Activated CD4-positive, alpha-beta T cell treated with anti-CD3 and anti-CD28 coated beads, Interleukin-2, amount 10 ng/mL, durations not matched to agents 7 days and 5 days (primary cell): ENCODE results near the gene GSE1. TPM values are rescaled to one million over a fixed set of nuclear protein-coding genes. Genes with fewer than 3 reads are reported as not detected.
A peak's percentile ranks its signal among the peaks of the same experiment; 100 is the strongest.

Experiments used
- CTCF ChIA-PET: fragments of 350-600 bp; sonication (Branson Sonifier 250); formaldehyde crosslinking; loops from one replicate; lab custom pipeline; 2021; ENCODE audit warnings: antibody characterized with exemption; lab: Charles Lee
- POLR2A ChIA-PET: fragments of 350-600 bp; sonication (Branson Sonifier 250); formaldehyde crosslinking; loops from one replicate; lab custom pipeline; 2021; ENCODE audit warnings: antibody characterized with exemption; lab: Charles Lee
- DNase-seq: peaks from one replicate; pipeline ENCODE4 v3.0.0-alpha.2; 2020
- H3K27ac Mint-ChIP-seq: one replicate; pipeline ENCODE4 v1.8.0; 2021; ENCODE audit warnings: mild to moderate bottlenecking, moderate library complexity, mixed read lengths
- H3K27me3 Mint-ChIP-seq: one replicate; pipeline ENCODE4 v1.8.0; 2021; ENCODE audit warnings: mixed read lengths
- H3K36me3 Mint-ChIP-seq: one replicate; pipeline ENCODE4 v1.8.0; 2021; ENCODE audit warnings: low read depth, mixed read lengths
- H3K4me1 Mint-ChIP-seq: one replicate; pipeline ENCODE4 v1.8.0; 2021; ENCODE audit warnings: mixed read lengths
- H3K4me3 Mint-ChIP-seq: one replicate; pipeline ENCODE4 v1.8.0; 2021; ENCODE audit warnings: mild to moderate bottlenecking, moderate library complexity, mixed read lengths
- H3K9me3 Mint-ChIP-seq: one replicate; pipeline ENCODE4 v1.8.0; 2021; ENCODE audit warnings: mixed read lengths
- total RNA-seq, 2 experiments: library from RNA; stranded (reverse); gene quantifications; one replicate each; pipeline ENCODE4 v1.2.3, GENCODE V29; 2021

The GSE1 gene
- total RNA-seq, 2 experiments from 2014 or later = 25.7 to 27.3 TPM

- Mint-ChIP-seq H3K9me3 (no peaks in the 10 kb centered on the region), H3K4me3 (no peak overlapping the region), H3K36me3 (no peaks in the 10 kb centered on the region), H3K4me1 (no peaks in the 10 kb centered on the region), H3K27ac (no peak overlapping the region), H3K27me3 (no peaks in the 10 kb centered on the region)
- ChIA-PET CTCF (no interaction called here), POLR2A (no interaction called here)
- DNase-seq = no peak
These were observed 17.2 kb upstream of the GSE1 start for GRCh38 chr16:85595812-85596502.

DNA sequence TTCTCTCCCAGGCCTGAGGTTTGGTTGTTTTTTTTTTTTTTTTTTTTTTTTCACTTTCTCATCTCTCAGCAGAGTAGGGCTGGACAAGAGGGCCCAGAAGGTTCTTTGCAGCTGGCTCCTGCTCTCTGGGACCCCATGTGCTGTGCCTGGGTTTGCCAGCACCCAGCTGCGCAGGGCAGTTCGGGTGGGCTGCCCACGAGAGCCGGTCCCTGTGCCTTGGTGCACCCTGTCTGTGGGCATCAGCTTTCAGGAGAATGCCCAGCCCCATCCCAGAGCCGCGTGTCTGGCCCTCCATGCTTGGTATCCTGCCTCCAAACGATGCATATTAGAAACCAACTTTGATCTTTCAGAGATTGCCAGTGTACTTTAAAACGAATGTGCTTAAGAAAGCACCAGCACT lies 15.0 kb upstream of the GSE1 start:
- Mint-ChIP-seq H3K9me3 (no peaks in the 10 kb centered on the region), H3K27me3 (no peaks in the 10 kb centered on the region), H3K4me1 (no peaks in the 10 kb centered on the region), H3K27ac (no peak overlapping the region), H3K36me3 (no peaks in the 10 kb centered on the region), H3K4me3 (no peak overlapping the region)
- CTCF ChIA-PET = interaction anchor here (1.1 to 1.7 kb wide), 3 partner anchors 11 to 177 kb away, joined by 3 read pairs; no protein-coding TSS in a partner anchor
- DNase-seq = no peak
- POLR2A ChIA-PET = no interaction called here

DNA sequence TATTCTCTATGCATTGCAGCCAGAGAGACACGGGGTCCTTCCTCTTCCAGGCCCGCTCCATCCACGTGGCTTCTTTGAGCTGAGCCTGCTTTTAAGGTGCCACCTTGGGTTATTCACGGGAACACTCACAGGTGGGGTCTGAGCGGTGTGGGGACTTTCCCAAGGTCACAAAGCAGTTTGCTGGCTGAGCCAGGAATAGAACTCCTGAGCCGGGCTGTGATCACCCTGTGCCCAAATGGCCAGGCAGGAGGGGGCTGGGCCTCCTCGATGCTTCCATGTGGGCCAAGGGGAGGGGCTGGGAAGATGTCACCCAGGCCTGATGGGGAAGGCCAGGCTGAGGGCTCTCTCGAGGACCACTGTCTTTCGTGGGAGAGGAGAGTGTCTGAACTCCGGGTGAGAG lies 13.0 kb upstream of the GSE1 start:
- Mint-ChIP-seq H3K4me3 (no peak overlapping the region), H3K4me1 (no peaks in the 10 kb centered on the region), H3K27me3 (no peaks in the 10 kb centered on the region), H3K9me3 (no peaks in the 10 kb centered on the region), H3K27ac (no peak overlapping the region), H3K36me3 (no peaks in the 10 kb centered on the region)
- DNase-seq = no peak
- ChIA-PET CTCF (interaction anchor here (0.6 to 3.0 kb wide), 3 partner anchors 10 to 196 kb away, joined by 4 to 11 read pairs (median 5); no protein-coding TSS in a partner anchor), POLR2A (no interaction called here)

GRCh38 chr16:85600530-85601271 lies 12.4 kb upstream of the GSE1 start:
- DNase-seq = no peak
- Mint-ChIP-seq H3K4me3 (no peak overlapping the region), H3K4me1 (no peaks in the 10 kb centered on the region), H3K9me3 (no peaks in the 10 kb centered on the region), H3K27ac (no peak overlapping the region), H3K27me3 (no peaks in the 10 kb centered on the region), H3K36me3 (no peaks in the 10 kb centered on the region)
- POLR2A ChIA-PET = no interaction called here
- CTCF ChIA-PET = interaction anchor here (1.4 to 3.0 kb wide), 2 partner anchors 10 to 15 kb away, joined by 5 to 11 read pairs; no protein-coding TSS in a partner anchor

DNA sequence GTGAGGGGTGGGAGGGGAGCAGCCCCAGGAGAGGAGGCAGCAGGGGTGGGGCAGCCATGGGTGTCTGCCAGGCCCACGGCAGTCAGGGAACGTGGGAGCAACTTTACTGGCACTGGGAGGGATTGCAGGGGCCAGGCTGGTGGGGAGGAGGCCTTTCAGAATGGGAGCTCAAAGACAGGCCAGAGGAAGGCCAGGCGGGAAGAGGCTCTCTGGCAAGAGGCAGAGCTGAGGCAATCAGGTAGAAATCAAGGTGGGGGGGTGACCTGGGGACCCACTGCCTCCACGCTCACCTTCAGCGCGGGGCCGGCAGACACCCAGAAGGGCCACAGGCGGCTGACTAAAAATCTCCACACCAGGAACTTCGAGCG lies 11.9 kb upstream of the GSE1 start:
- DNase-seq = no peak
- Mint-ChIP-seq H3K4me3 (no peak overlapping the region), H3K27me3 (no peaks in the 10 kb centered on the region), H3K4me1 (no peaks in the 10 kb centered on the region), H3K36me3 (no peaks in the 10 kb centered on the region), H3K9me3 (no peaks in the 10 kb centered on the region), H3K27ac (no peak overlapping the region)
- ChIA-PET CTCF (interaction anchor here (1.1 to 3.0 kb wide), 4 partner anchors 9 to 181 kb away, joined by 3 to 11 read pairs (median 4); no protein-coding TSS in a partner anchor), POLR2A (no interaction called here)

- H3K27ac Mint-ChIP-seq = no peak overlapping the region
- DNase-seq = no peak
- H3K36me3 Mint-ChIP-seq = no peaks in the 10 kb centered on the region
- ChIA-PET CTCF (interaction anchor here (1.1 to 3.0 kb wide), 4 partner anchors 8 to 182 kb away, joined by 3 to 11 read pairs (median 3); no protein-coding TSS in a partner anchor), POLR2A (no interaction called here)
- H3K27me3 Mint-ChIP-seq = no peaks in the 10 kb centered on the region
- no peak overlapping the region for H3K4me3 Mint-ChIP-seq
- H3K4me1 Mint-ChIP-seq = no peaks in the 10 kb centered on the region
- H3K9me3 Mint-ChIP-seq = no peaks in the 10 kb centered on the region
These were observed 11.3 kb upstream of the GSE1 start for GRCh38 chr16:85601730-85602401.

DNA sequence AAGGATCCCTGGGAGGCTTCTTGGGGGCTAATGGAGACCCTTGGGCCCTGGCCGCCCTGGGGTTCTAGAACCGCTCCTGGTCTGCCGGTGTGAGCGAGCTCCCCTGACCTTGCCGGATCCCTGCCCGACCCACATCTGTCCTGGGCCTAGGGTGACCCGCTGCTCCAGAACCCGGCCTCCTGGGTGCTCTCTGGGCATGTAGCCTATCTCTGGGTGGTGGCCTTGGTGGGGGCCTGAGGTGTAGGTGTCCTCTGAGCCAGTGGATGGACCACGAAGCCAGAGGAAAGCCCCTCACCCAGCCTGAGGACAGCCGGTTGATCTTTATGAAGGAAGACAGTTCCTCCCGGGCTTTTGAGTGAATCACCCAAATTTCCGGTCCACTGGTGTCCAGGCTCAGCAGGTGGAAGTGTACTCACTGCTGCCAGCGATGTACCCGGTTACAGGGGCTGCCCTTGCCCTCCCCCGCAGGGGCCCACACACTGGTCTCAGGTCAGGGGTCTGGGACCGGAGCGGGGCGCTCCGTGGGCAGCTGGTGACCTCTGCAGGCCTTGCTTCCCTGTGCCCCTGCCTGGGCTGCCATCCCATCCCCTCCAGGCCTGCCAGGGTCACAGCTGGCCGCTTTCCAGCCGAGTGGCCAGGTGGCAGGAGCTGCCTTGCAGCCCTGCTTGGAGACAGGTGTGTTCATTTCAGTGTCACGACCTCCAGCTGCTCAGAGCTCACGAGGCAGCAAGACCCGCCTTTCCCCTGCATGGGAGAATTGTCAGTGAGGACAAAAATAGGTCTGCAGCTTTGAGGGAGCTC lies 10.5 kb upstream of the GSE1 start:
- CTCF ChIA-PET = interaction anchor here (1.1 to 3.0 kb wide), 4 partner anchors 8 to 182 kb away, joined by 3 to 11 read pairs (median 3); no protein-coding TSS in a partner anchor
- Mint-ChIP-seq H3K36me3 (no peaks in the 10 kb centered on the region), H3K9me3 (no peaks in the 10 kb centered on the region), H3K4me1 (peaks cover 3% of the 10 kb centered on the region), H3K27ac (no peak overlapping the region), H3K4me3 (no peak overlapping the region), H3K27me3 (peaks cover 2% of the 10 kb centered on the region)
- no peak for DNase-seq
- POLR2A ChIA-PET = no interaction called here

DNA sequence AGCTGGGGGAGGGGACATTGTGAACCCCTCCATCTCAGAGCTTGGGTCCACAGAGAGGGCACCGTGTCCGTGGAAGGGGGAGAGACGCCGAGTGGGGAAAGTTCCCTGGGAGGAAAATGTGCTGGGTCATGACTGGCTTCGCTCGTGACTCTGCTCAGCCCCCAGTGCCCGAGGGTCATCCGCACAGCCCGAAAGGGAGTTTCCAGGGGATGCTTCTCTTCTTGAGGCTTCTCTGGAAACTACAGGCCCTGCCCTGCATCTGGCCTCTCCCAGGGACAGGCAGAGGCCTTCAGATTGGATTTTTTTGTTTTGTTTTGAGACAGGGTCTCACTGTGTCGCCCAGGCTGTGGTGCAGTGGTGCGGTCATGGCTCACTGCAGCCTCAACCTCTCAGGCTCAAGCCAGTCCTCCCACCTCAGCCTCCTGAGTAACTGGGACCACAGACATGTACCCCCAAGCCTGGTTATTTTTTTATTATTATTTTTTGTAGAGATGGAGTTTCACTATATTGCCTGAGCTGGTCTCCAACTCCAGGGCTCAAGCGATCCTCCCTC lies 9.8 kb upstream of the GSE1 start:
- ChIA-PET CTCF (interaction anchor here (1.1 kb wide), 1 partner anchor 51 kb away, joined by 3 read pairs; no protein-coding TSS in a partner anchor), POLR2A (no interaction called here)
- Mint-ChIP-seq H3K36me3 (no peaks in the 10 kb centered on the region), H3K27ac (no peak overlapping the region), H3K4me3 (no peak overlapping the region), H3K27me3 (peaks cover 4% of the 10 kb centered on the region), H3K9me3 (no peaks in the 10 kb centered on the region), H3K4me1 (peaks cover 3% of the 10 kb centered on the region)
- no peak for DNase-seq

DNA sequence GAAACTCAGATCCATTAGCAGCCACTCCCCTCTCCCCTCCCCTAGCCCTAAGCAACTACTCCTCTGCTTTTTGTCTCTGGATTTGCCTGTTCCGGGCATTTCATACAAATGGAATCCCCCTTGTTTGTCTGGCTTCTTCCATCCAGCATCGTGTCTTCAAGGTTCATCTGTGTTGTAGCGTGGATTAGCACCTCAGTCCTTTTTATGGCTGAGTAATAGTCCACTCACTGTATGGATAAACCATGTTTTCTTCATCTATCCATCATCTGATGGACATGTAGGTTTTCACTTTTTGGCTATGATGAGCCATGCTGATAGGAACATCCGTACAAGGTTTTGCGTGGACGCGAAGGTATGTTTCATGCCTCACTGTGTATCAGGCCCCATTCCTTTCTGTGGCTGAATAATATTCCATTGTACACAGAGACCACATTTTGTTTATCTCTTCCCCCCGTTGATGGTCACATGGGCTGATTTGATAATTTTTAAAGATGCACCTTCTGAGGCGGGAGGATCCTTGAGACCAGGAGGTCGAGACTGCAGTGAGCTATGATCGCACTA lies 8.9 kb upstream of the GSE1 start:
- Mint-ChIP-seq H3K36me3 (no peaks in the 10 kb centered on the region), H3K4me1 (peaks cover 3% of the 10 kb centered on the region), H3K27ac (no peak overlapping the region), H3K4me3 (no peak overlapping the region), H3K9me3 (no peaks in the 10 kb centered on the region), H3K27me3 (peaks cover 4% of the 10 kb centered on the region)
- DNase-seq = no peak
- CTCF ChIA-PET = no interaction called here
- POLR2A ChIA-PET = no interaction called here

DNA sequence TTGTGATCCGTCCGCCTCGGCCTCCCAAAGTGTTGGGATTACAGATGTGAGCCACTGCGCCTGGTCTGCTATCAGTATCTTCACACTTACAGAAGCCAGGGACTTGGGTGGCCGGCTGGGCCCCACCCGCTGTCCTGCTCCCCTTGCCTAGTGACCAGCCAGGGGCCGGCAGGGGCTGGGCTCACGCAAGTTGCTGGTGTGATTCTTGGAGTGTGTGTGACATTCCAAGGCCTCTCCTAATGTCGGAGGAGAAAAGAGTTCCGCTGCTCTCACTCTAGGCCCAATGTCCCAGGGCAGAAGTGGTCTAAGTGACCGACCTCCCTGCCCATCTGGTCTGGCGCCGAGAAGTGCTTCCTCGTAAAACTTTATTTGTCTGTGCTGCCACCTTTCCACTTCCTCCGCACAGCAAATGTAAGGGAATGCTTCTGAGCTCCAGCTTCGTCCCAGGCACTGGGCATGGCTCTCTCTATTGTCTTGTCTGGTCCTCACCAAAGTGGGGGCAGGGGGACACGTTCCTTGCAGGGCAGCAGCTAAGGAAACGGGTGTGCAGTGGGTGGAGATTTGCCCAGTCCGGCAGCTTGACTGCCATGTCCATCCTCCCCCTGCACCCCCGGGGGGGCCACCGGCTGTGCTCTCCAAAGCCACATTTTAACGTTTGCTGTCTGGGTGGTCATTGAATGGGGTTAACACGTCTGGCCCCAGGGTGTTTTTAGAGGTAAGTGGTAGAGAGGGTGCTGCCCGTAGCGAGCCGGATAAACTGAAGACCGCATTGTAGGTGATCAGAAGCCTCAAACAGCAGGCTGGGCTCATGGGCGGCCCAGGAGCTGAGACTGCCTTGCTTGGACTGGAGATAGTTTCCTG lies 7.8 kb upstream of the GSE1 start:
- H3K9me3 Mint-ChIP-seq = no peaks in the 10 kb centered on the region
- peaks cover 4% of the 10 kb centered on the region for H3K27me3 Mint-ChIP-seq
- peak overlapping the region; percentile 66 for H3K27ac Mint-ChIP-seq
- peaks cover 7% of the 10 kb centered on the region for H3K4me1 Mint-ChIP-seq
- H3K4me3 Mint-ChIP-seq = no peak overlapping the region
- DNase-seq = no peak
- no peaks in the 10 kb centered on the region for H3K36me3 Mint-ChIP-seq
- ChIA-PET POLR2A (no interaction called here), CTCF (interaction anchor here (1.0 to 1.2 kb wide), 2 partner anchors 10 to 185 kb away, joined by 3 to 6 read pairs; no protein-coding TSS in a partner anchor)
